ENCODE data around the gene TERB1.

TERB1 gene, protein sequence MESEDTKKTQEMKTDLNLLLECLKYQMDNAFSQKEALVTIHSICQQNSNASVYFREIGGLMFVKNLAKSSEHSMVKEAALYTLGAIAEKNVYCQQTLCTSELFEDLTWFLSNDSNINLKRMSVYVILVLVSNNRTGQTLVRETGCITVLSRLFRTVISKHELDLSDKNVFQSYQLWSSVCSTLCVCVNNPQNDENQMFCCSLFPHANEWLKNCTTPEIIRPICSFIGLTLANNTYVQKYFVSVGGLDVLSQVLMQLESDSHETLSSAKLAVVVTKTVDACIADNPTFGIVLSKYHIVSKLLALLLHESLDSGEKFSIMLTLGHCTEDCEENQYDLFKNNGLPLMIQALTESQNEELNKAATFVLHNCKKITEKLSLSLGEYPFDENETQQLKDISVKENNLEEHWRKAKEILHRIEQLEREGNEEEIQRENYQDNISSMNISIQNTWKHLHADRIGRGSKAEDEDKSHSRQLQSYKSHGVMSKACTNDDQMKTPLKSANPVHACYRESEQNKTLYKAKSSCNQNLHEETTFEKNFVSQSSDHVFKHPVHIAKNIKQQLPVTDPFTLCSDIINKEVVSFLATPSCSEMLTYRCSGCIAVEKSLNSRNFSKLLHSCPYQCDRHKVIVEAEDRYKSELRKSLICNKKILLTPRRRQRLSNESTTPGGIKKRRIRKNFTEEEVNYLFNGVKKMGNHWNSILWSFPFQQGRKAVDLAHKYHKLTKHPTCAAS

DNA sequence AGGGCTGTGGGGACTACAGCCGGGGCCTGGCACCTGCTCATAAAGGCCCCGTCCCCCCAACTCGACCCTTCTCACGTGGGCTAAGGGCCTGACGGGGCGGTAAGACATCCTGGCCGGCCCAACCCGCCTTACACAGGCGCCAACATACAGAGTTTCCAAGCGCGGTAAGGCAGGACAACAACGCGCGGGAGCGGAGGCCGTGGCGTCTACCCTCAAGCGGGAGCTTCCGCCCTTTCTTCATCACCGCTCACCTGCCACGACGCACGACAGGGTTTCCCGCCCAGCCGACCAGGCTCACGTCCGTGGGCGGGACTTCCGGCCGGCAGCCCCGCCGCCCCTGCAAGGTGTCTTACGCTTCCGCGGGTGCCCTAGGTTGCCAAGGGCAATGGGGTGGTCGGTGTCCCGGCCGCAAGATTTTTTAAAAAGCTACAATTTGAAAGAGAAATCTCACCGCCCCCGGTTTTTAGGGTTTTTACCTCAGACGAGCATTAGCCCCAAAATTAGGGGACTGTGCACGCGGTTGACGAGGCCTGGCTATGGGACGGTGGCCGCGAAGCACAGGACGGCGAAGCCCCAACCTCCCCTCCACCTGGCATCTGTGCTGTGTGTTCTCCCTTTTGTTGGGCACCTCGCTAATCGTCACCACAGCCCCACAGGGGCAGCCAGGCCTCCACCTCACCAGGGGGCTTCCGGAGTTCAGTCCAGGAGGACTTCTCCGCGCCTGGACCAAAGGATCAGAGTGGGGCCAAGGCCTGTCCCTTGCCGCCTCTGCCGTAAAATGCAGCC, at the start of gene TERB1:
TSS of gene TERB1 (minus strand) at position 265 of the 786 bp plus-strand sequence. CDS start 4,786 bp downstream, outside the sequence.
- TF ChIP-seq, protein P1, sequence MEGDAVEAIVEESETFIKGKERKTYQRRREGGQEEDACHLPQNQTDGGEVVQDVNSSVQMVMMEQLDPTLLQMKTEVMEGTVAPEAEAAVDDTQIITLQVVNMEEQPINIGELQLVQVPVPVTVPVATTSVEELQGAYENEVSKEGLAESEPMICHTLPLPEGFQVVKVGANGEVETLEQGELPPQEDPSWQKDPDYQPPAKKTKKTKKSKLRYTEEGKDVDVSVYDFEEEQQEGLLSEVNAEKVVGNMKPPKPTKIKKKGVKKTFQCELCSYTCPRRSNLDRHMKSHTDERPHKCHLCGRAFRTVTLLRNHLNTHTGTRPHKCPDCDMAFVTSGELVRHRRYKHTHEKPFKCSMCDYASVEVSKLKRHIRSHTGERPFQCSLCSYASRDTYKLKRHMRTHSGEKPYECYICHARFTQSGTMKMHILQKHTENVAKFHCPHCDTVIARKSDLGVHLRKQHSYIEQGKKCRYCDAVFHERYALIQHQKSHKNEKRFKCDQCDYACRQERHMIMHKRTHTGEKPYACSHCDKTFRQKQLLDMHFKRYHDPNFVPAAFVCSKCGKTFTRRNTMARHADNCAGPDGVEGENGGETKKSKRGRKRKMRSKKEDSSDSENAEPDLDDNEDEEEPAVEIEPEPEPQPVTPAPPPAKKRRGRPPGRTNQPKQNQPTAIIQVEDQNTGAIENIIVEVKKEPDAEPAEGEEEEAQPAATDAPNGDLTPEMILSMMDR (IDR thresholded peaks at IDR 0.05; ENCODE audit: extremely low read depth, insufficient read depth, missing control alignments), result no peak
- in situ Hi-C loops (cut with MboI; ENCODE audit: low pct_unique_long_range_greater_than_20kb, low sequenced_read_pairs, unreplicated experiment), result no loop called here
- no peak for DNase-seq (ENCODE audit: low spot score)

DNA sequence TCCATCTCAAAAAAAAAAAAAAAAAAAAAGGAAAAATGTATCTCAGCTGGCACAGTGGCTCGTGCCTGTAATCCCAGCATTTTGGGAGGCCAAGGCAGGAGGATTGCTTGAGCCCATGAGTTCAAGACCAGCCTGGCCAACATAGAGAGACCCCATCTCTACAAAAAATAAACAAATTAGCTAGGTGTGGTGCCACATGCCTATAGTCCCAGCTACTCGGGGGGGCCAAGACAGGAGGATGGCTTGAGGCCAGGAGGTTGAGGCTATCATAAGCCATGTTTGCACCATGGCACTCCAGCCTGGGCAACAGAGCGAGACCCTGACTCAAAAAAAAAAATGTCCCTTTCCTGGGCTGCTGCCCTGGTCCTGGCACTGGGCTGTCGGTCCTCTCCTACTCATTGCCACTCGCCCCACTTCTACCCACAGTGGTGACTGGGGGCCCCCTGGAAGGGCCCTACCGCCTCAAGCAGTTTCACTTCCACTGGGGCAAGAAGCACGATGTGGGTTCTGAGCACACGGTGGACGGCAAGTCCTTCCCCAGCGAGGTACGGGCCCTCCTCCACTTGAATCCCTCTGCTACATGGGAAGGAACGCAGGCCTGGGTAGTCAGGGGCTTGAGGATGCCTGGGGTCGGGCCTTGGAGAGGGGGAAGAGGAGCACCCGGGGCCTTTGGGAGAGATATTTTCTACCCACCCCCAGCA, 48.9 kb upstream of the TERB1 start:
- no peak for DNase-seq (ENCODE audit: low spot score)
- TF ChIP-seq, protein P1 (IDR thresholded peaks at IDR 0.05; ENCODE audit: extremely low read depth, insufficient read depth, missing control alignments), result no peak
- in situ Hi-C loops (cut with MboI; ENCODE audit: low pct_unique_long_range_greater_than_20kb, low sequenced_read_pairs, unreplicated experiment), result loop anchor here (25.0 kb wide), 1 partner anchor 438 kb away; no protein-coding TSS in a partner anchor

DNA sequence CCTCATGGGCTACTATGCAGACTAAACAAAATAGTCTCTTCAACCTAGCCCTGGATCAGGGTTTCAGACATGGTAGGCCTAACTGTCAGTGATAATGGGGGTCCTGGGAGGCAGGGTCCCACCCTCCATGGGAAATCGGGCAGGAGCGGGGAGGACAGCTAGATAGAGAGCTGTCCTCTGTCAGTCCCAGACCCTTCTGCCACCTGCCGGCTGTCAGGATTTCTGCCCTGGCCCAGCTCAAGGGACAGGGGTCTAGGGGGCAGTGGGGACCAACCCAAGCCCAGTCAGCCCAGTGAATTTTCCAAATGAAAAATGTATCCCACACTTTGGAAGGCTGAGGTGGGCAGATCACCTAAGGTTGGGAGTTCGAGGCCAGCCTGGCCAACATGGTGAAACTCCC, 48.2 kb upstream of the TERB1 start:
- DNase-seq (ENCODE audit: low spot score), result no peak
- in situ Hi-C loops (cut with MboI; ENCODE audit: low pct_unique_long_range_greater_than_20kb, low sequenced_read_pairs, unreplicated experiment), result no loop called here
- TF ChIP-seq, protein P1 (IDR thresholded peaks at IDR 0.05; ENCODE audit: extremely low read depth, insufficient read depth, missing control alignments), result no peak

DNA sequence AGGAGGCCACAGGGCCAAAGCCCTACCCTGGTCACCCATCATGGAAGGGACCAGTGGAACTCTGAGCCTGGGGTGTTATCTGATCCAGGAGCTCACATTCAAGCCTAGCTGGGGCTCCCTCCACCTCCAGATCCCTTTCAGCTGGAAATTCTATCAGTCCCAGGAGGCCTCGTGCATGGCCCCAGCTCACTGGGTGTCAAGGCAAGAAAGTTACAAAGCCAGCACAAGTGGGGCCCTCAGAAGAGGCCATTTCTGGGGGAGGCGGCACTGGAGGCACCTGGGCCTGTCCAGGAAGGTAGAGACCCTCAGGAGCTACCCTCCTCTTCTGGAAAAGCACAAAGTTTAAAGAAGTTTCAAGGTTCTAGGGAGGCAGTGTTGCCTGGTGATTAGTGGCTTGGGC, 47.6 kb upstream of the TERB1 start:
- in situ Hi-C loops (cut with MboI; ENCODE audit: low pct_unique_long_range_greater_than_20kb, low sequenced_read_pairs, unreplicated experiment), result no loop called here
- no peak for DNase-seq (ENCODE audit: low spot score)
- TF ChIP-seq, protein P1 (IDR thresholded peaks at IDR 0.05; ENCODE audit: extremely low read depth, insufficient read depth, missing control alignments), result no peak

DNA sequence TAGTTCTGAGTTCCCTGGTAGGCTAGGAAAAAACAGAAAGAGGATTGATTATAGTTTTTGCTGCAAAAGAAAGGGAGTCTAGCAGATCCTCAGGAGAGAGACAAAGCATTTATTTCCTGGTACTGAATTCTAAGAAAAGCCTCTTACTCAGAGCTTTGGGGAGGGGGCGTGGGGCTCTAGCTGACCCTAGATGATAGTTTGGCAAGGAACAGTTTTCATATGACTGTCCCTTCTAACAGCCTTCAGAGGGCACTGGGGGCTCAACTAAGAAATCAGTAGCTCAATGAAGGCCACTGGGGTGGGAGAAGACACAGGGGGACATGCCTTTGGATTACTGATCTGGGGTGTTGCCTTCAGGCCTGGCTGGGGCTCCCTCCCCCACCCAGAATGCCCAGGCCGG, 46.8 kb upstream of the TERB1 start:
- in situ Hi-C loops (cut with MboI; ENCODE audit: low pct_unique_long_range_greater_than_20kb, low sequenced_read_pairs, unreplicated experiment), result no loop called here
- TF ChIP-seq, protein P1 (IDR thresholded peaks at IDR 0.05; ENCODE audit: extremely low read depth, insufficient read depth, missing control alignments), result no peak
- DNase-seq (ENCODE audit: low spot score), result no peak

Measured in GM13977 (cell line).